Mesodermal cell (in vitro differentiated cells): ENCODE results near the gene NOP10.
A peak's percentile ranks its signal among the peaks of the same experiment; 100 is the strongest.

ENCODE experiments used
- H3K27ac ChIP-seq: 2 replicates; pipeline ENCODE4 v1.7.0; 2013; ENCODE audit warnings: mild to moderate bottlenecking, low read depth, low read length, moderate library complexity; ENCODE audit not compliant: severe bottlenecking
- H3K36me3 ChIP-seq: 2 replicates; pipeline ENCODE4 v1.7.1; 2013; ENCODE audit warnings: mild to moderate bottlenecking, low read length, moderate library complexity; ENCODE audit not compliant: control insufficient read depth, insufficient read depth
- H3K4me1 ChIP-seq: one replicate; pipeline ENCODE4 v1.7.1; 2013; ENCODE audit warnings: mild to moderate bottlenecking, low read length; ENCODE audit not compliant: insufficient read depth, control insufficient read depth, poor library complexity, severe bottlenecking
- H3K4me3 ChIP-seq: 2 replicates; pipeline ENCODE4 v1.7.0; 2013; ENCODE audit warnings: low read length, control low read depth, mild to moderate bottlenecking; ENCODE audit not compliant: insufficient read depth, poor library complexity, severe bottlenecking; ENCODE audit errors: extremely low read depth
- H3K9me3 ChIP-seq: 2 replicates; pipeline ENCODE4 v1.7.1; 2013; ENCODE audit warnings: mild to moderate bottlenecking, low read length, moderate library complexity; ENCODE audit not compliant: control insufficient read depth
- WGBS, 2 experiments: methylation state at CpG; one replicate each; pipeline ENCODE4 v1.1.5; 2013; ENCODE audit warnings: missing lambda C conversion rate in 2 of 2; ENCODE audit not compliant: insufficient coverage in 2 of 2; 5-methylcytosine and 5-hydroxymethylcytosine counted together

Gene NOP10

GRCh38 chr15:34341381-34342212 is 1.3 kb downstream of the NOP10 start:
- Histone ChIP-seq H3K4me1 (no peaks in the 10 kb centered on the region), H3K4me3 (peak overlapping the region; percentile 78), H3K27ac (no peak overlapping the region), H3K36me3 (peaks cover 34% of the 10 kb centered on the region), H3K9me3 (no peaks in the 10 kb centered on the region)
- WGBS, 2 experiments: 95 to 97% methylated on average over 11 to 13 of the region's 15 CpGs

GRCh38 chr15:34339946-34340345 is 3.0 kb downstream of the NOP10 start:
- WGBS, 2 experiments: 89 to 100% methylated on average over 3 of the region's 3 CpGs
- Histone ChIP-seq H3K4me3 (no peak overlapping the region), H3K36me3 (peaks cover 34% of the 10 kb centered on the region), H3K27ac (no peak overlapping the region), H3K9me3 (no peaks in the 10 kb centered on the region), H3K4me1 (no peaks in the 10 kb centered on the region)

- Histone ChIP-seq H3K36me3 (peaks cover 34% of the 10 kb centered on the region), H3K4me3 (peak overlapping the region; percentile 87), H3K9me3 (no peaks in the 10 kb centered on the region), H3K27ac (peak overlapping the region; percentile 51), H3K4me1 (no peaks in the 10 kb centered on the region)
- 64 to 78% methylated on average over 8 to 14 of the region's 16 CpGs for WGBS, 2 experiments
Observed at GRCh38 chr15:34338347-34338746, 4.6 kb downstream of the NOP10 start.

- H3K9me3 ChIP-seq: no peaks in the 10 kb centered on the region
- peak within 1 kb of the TSS; percentile 78 for H3K27ac ChIP-seq
- no peaks in the 10 kb centered on the region for H3K4me1 ChIP-seq
- 0 to 1% methylated on average over 55 to 66 of the region's 78 CpGs for WGBS, 2 experiments
- peak within 1 kb of the TSS; percentile 87 for H3K4me3 ChIP-seq
- H3K36me3 ChIP-seq: peaks cover 34% of the 10 kb centered on the region
Observed at GRCh38 chr15:34337557-34338306, 5.2 kb downstream of the NOP10 start, which contains the start of gene SLC12A6. Gene SLC12A6, minus strand, starts transcription at chr15:34337781. Its CDS starts 1,101 bp downstream, at chr15:34336680.

GRCh38 chr15:34336991-34337556 is 5.9 kb downstream of the NOP10 start:
- H3K4me1 ChIP-seq: no peaks in the 10 kb centered on the region
- 12 to 16% methylated on average over 20 to 21 of the region's 26 CpGs for WGBS, 2 experiments
- peak overlapping the region; percentile 87 for H3K4me3 ChIP-seq
- no peaks in the 10 kb centered on the region for H3K9me3 ChIP-seq
- H3K36me3 ChIP-seq: peaks cover 34% of the 10 kb centered on the region
- peak overlapping the region; percentile 78 for H3K27ac ChIP-seq

GRCh38 chr15:34336231-34336990 is 6.5 kb downstream of the NOP10 start:
- Histone ChIP-seq H3K4me3 (peak overlapping the region; percentile 87), H3K27ac (no peak overlapping the region), H3K4me1 (no peaks in the 10 kb centered on the region), H3K36me3 (peaks cover 27% of the 10 kb centered on the region), H3K9me3 (no peaks in the 10 kb centered on the region)
- WGBS, 2 experiments: 93 to 97% methylated on average over 13 to 14 of the region's 16 CpGs

- Histone ChIP-seq H3K4me3 (no peak overlapping the region), H3K4me1 (no peaks in the 10 kb centered on the region), H3K9me3 (no peaks in the 10 kb centered on the region), H3K27ac (no peak overlapping the region), H3K36me3 (peaks cover 17% of the 10 kb centered on the region)
- 90 to 92% methylated on average over 2 of the region's 3 CpGs for WGBS, 2 experiments
Observed at GRCh38 chr15:34335176-34336032, 7.5 kb downstream of the NOP10 start.

GRCh38 chr15:34334672-34335071 is 8.3 kb downstream of the NOP10 start:
- Histone ChIP-seq H3K36me3 (peaks cover 10% of the 10 kb centered on the region), H3K4me1 (no peaks in the 10 kb centered on the region), H3K4me3 (no peak overlapping the region), H3K9me3 (no peaks in the 10 kb centered on the region), H3K27ac (no peak overlapping the region)
- no CpG with 5 or more reads among the region's 4 CpGs for WGBS, 2 experiments

- no peak overlapping the region for H3K4me3 ChIP-seq
- WGBS, 2 experiments: 93% methylated on average over 3 of the region's 6 CpGs; no CpG with 5 or more reads in 1 of the 2 experiments
- H3K4me1 ChIP-seq: no peaks in the 10 kb centered on the region
- no peaks in the 10 kb centered on the region for H3K9me3 ChIP-seq
- H3K27ac ChIP-seq: no peak overlapping the region
- H3K36me3 ChIP-seq: no peaks in the 10 kb centered on the region
Observed at GRCh38 chr15:34332553-34333120, 10.3 kb downstream of the NOP10 start.
